Adrenal gland (tissue), 5 donors: ENCODE results near the gene PCED1B.

Experiments
- CTCF ChIP-seq, 6 experiments: fragments of 450-650 bp in 4 of 6; fragments of 200-600 bp in 2 of 6; sonication (generic) in 1 of 6; IDR thresholded peaks; 1 replicate in 5 of 6; 2 replicates in 1 of 6; pipeline versions ENCODE4 v1.5.1 to v1.8.0; 2016 to 2021; ENCODE audit warnings: antibody characterized with exemption in 6 of 6, mild to moderate bottlenecking in 2 of 6, moderate library complexity in 1 of 6
- POLR2A ChIP-seq, 2 donors: fragments of 450-650 bp; IDR thresholded peaks; one replicate each; pipeline ENCODE4 v1.6.1; 2017; ENCODE audit warnings: antibody characterized with exemption in 2 of 2, mild to moderate bottlenecking in 2 of 2, moderate library complexity in 1 of 2
- donor health status: DM: no; HTN: no; CAD: no.

- TF ChIP-seq CTCF (IDR thresholded peaks at IDR 0.05) = no peak
- no peak for TF ChIP-seq POLR2A (IDR thresholded peaks at IDR 0.05)
Observed at GRCh38 chr12:47214771-47215170, 135.3 kb downstream of the PCED1B start.
